Testis (tissue), 3 donors: ENCODE results near the gene WWC1. TPM values are rescaled to one million over a fixed set of nuclear protein-coding genes. Genes with fewer than 3 reads are reported as not detected.
A peak's percentile ranks its signal among the peaks of the same experiment; 100 is the strongest.
"Not testable (repeated sequence)": the region's sequence is repeated elsewhere in the genome, so short reads cannot be mapped to it uniquely, and the experiment has no call there.

ENCODE experiments used
- DNase-seq: peaks from one replicate; pipeline ENCODE4 v3.0.0-alpha.2; 2019
- H3K27ac ChIP-seq, 2 donors: fragments of 200-600 bp; sonication (generic); one replicate each; pipeline ENCODE4 v1.5.1; 2019
- H3K27me3 ChIP-seq: fragments of 200-600 bp; sonication (generic); one replicate; pipeline ENCODE4 v1.5.1; 2019
- H3K36me3 ChIP-seq: fragments of 200-600 bp; sonication (generic); one replicate; pipeline ENCODE4 v1.5.1; 2017; ENCODE audit warnings: low read depth; ENCODE audit errors: missing control alignments
- H3K4me1 ChIP-seq: fragments of 200-600 bp; sonication (generic); one replicate; pipeline ENCODE4 v1.5.1; 2019
- H3K4me3 ChIP-seq, 2 donors: fragments of 200-600 bp; sonication (generic); one replicate each; pipeline ENCODE4 v1.5.1; 2017 to 2019
- H3K9me3 ChIP-seq: fragments of 200-600 bp; sonication (generic); one replicate; pipeline ENCODE4 v1.5.1; 2017
- POLR2A ChIP-seq: fragments of 450-650 bp; IDR thresholded peaks from one replicate; pipeline ENCODE4 v1.6.1; 2017; ENCODE audit warnings: antibody characterized with exemption, mild to moderate bottlenecking, moderate library complexity
- WGBS, 2 donors: methylation state at CpG; one replicate each; pipeline ENCODE4 v1.1.5; 2018; 5-methylcytosine and 5-hydroxymethylcytosine counted together
- intact Hi-C: fragments of 100-400 bp; cut with DNase I; formaldehyde crosslinking; loops from one replicate; pipeline ENCODE4 v1.15.1; 2023; ENCODE audit warnings: low total_unique reads
- polyA plus RNA-seq: library from polyadenylated mRNA; stranded (reverse); fragments of 350-450 nt; fragmentation: Illumina TruSeq; extraction: RNeasy Lipid Tissue Mini Kit (QIAGEN cat#74804); gene quantifications from one replicate; pipeline ENCODE4 v1.2.3, GENCODE V29; 2014; ENCODE audit warnings: low read depth, low replicate concordance; ENCODE audit not compliant: insufficient read depth
- total RNA-seq, 2 donors: library from RNA; depleted of rRNA; stranded (reverse); fragments of >200 nt; gene quantifications; one replicate each; pipeline ENCODE4 v1.2.3, GENCODE V29; 2016
- TF ChIP-seq, protein P1 (sequence below), 3 experiments: fragments of 450-650 bp in 2 of 3; fragments of 200-600 bp in 1 of 3; sonication (generic) in 1 of 3; IDR thresholded peaks; one replicate each; pipeline ENCODE4 v1.5.1; 2016 to 2019; ENCODE audit warnings: antibody characterized with exemption in 3 of 3, mild to moderate bottlenecking in 2 of 3, moderate library complexity in 1 of 3

The WWC1 gene
- total and polyA plus RNA-seq, 3 donors from 2014 or later = 3.7 to 6.0 (median 5.6) TPM

GRCh38 chr5:168334695-168335094 lies 43.2 kb downstream of the WWC1 start:
- DNase-seq = peak; percentile 27
- H3K27ac ChIP-seq = no peak overlapping the region
- 30 to 59% methylated on average over 4 of the region's 4 CpGs for WGBS, 2 donors

GRCh38 chr5:168337361-168337760 lies 45.9 kb downstream of the WWC1 start:
- WGBS, 2 donors = 66 to 75% methylated on average over 2 of the region's 2 CpGs
- intact Hi-C loops = no loop called here
- Histone ChIP-seq H3K9me3 (no peaks in the 10 kb centered on the region), H3K27me3 (no peaks in the 10 kb centered on the region), H3K27ac (no peak overlapping the region), H3K4me1 (peaks cover 5% of the 10 kb centered on the region), H3K4me3 (no peak overlapping the region), H3K36me3 (no peaks in the 10 kb centered on the region)
- TF ChIP-seq, protein P1, sequence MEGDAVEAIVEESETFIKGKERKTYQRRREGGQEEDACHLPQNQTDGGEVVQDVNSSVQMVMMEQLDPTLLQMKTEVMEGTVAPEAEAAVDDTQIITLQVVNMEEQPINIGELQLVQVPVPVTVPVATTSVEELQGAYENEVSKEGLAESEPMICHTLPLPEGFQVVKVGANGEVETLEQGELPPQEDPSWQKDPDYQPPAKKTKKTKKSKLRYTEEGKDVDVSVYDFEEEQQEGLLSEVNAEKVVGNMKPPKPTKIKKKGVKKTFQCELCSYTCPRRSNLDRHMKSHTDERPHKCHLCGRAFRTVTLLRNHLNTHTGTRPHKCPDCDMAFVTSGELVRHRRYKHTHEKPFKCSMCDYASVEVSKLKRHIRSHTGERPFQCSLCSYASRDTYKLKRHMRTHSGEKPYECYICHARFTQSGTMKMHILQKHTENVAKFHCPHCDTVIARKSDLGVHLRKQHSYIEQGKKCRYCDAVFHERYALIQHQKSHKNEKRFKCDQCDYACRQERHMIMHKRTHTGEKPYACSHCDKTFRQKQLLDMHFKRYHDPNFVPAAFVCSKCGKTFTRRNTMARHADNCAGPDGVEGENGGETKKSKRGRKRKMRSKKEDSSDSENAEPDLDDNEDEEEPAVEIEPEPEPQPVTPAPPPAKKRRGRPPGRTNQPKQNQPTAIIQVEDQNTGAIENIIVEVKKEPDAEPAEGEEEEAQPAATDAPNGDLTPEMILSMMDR (IDR thresholded peaks at IDR 0.05) = no peak
- no peak for TF ChIP-seq POLR2A
- peak; percentile 49 for DNase-seq

More at GRCh38 chr5:168334695-168335094, 43.2 kb downstream of the WWC1 start:
- Histone ChIP-seq H3K4me3 (no peak overlapping the region), H3K36me3 (no peaks in the 10 kb centered on the region), H3K9me3 (no peaks in the 10 kb centered on the region), H3K27me3 (no peaks in the 10 kb centered on the region), H3K4me1 (peaks cover 5% of the 10 kb centered on the region)
- TF ChIP-seq, protein P1 (IDR thresholded peaks at IDR 0.05) = no peak
- TF ChIP-seq POLR2A = no peak
- intact Hi-C loops = no loop called here

DNA sequence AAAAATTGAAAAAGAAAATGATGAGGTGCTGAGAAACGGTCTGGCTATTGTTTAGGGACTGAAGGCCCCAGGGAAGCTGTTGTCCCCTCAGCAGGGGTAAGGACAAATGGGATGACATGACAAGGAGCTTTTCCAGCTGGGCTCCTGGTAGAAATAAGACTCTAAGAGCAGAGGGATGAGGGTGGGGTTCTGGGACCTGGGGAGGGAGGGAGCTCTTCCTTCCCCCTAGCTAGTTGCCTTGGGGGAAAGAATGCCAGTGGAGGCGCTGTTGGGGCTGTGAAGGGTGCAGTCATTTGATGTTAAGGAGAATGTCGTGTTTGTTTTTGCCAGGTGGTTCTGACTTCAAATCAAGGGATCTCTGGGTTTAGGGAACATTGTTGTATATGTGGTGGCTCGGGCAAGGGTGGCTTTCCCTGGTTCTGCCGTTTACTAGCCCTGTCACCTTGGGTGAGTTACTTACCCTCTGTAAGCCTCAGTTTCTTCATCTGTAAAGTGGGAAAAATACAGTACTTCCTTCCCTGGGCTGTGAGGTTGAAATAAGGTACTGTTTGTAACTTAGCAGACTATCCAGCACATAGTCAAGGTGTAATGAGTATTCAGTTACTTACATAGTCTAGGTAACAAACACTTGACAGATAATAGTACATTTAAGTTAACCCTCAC lies 47.8 kb downstream of the WWC1 start:
- Histone ChIP-seq H3K9me3 (no peaks in the 10 kb centered on the region), H3K4me1 (peaks cover 5% of the 10 kb centered on the region), H3K27ac (no peak overlapping the region), H3K4me3 (no peak overlapping the region), H3K36me3 (no peaks in the 10 kb centered on the region), H3K27me3 (no peaks in the 10 kb centered on the region)
- 68 to 72% methylated on average over 5 of the region's 5 CpGs for WGBS, 2 donors
- intact Hi-C loops = no loop called here
- DNase-seq = no peak
- TF ChIP-seq POLR2A = no peak
- TF ChIP-seq, protein P1 (IDR thresholded peaks at IDR 0.05) = no peak

GRCh38 chr5:168339772-168340140 lies 48.3 kb downstream of the WWC1 start:
- H3K9me3 ChIP-seq, H3K4me3 ChIP-seq, H3K36me3 ChIP-seq, H3K4me1 ChIP-seq, DNase-seq, intact Hi-C loops, H3K27ac ChIP-seq, H3K27me3 ChIP-seq: not testable (repeated sequence)
- WGBS, 2 donors = 89 to 92% methylated on average over 3 of the region's 3 CpGs

DNA sequence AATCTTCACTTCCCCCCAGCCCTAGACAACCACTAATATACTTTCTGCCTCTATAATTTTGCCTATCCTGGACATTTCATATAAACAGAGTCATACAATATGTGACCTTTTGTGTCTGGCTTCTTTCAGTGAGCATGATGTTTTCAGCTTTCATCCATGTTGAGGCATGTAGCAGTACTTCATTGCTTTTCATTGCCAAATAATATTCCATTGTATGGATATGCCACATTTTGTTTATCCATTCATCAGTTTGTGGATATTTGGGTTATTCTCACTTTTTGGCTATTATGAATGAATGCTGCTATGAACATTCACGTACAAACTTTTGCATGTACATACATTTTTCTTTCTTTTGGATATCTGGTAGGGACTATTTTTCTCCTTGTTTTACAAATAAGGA lies 49.0 kb downstream of the WWC1 start:
- DNase-seq = no peak

More for the DNA sequence above, 49.0 kb downstream of the WWC1 start:
- intact Hi-C loops = no loop called here
- H3K36me3 ChIP-seq = no peaks in the 10 kb centered on the region
- TF ChIP-seq, protein P1 (IDR thresholded peaks at IDR 0.05) = no peak
- no peak for TF ChIP-seq POLR2A
- WGBS, 2 donors = 87 to 100% methylated on average over 1 of the region's 1 CpG
- H3K9me3 ChIP-seq = no peaks in the 10 kb centered on the region
- no peak overlapping the region for H3K4me3 ChIP-seq
- no peaks in the 10 kb centered on the region for H3K27me3 ChIP-seq
- no peaks in the 10 kb centered on the region for H3K4me1 ChIP-seq
- H3K27ac ChIP-seq = no peak overlapping the region
